Upper lobe of left lung (tissue), 4 donors: ENCODE measurements around the gene PHLDA3.

ENCODE experiments used
- CTCF ChIP-seq, 6 experiments: fragments of 450-650 bp in 4 of 6; fragments of 200-600 bp in 2 of 6; sonication (generic) in 2 of 6; IDR thresholded peaks; one replicate each; pipeline ENCODE4 v1.5.1; 2016 to 2019; ENCODE audit warnings: antibody characterized with exemption in 6 of 6
- EP300 ChIP-seq, 4 donors: sonication (generic); formaldehyde crosslinking; IDR thresholded peaks; one replicate each; pipeline ENCODE4 v1.5.1; 2017; ENCODE audit warnings: antibody characterized with exemption in 4 of 4, control low read depth in 2 of 4
- POLR2A ChIP-seq, 4 donors: fragments of 450-650 bp; IDR thresholded peaks; one replicate each; pipeline ENCODE4 v1.5.1; 2016 to 2017; ENCODE audit warnings: antibody characterized with exemption in 4 of 4, mild to moderate bottlenecking in 2 of 4
- POLR2AphosphoS5 ChIP-seq, 2 donors: sonication (generic); formaldehyde crosslinking; IDR thresholded peaks; one replicate each; pipeline ENCODE4 v1.5.1; 2017; ENCODE audit warnings: antibody characterized with exemption in 2 of 2

DNA sequence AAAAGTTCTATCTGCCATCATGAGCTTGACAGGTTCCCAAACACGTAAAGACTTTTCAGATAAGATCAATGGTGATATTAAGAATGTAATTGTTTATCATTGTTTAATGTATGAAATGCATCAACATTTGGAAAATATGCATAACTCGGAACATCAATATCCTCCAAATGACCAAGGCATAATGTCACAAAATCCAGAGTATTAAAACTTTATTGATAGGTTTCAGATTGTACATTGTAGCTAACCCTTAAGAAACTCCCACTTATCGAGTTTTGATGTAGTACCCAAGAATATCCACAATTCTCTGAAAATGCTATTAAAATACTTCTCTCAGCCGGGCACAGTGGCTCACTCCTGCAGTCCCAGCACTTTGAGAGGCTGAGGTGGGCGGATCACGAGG is 35.4 kb downstream of the PHLDA3 start:
- TF ChIP-seq CTCF (IDR thresholded peaks at IDR 0.05) (no peak), POLR2A (IDR thresholded peaks at IDR 0.05) (no peak), POLR2AphosphoS5 (IDR thresholded peaks at IDR 0.05) (no peak), EP300 (IDR thresholded peaks at IDR 0.05) (no peak)
